Spinal cord (tissue), 10 donors: ENCODE results near the gene OXSR1. TPM values are rescaled to one million over a fixed set of nuclear protein-coding genes. Genes with fewer than 3 reads are reported as not detected.
"Not testable (repeated sequence)": the region's sequence is repeated elsewhere in the genome, so short reads cannot be mapped to it uniquely, and the experiment has no call there.

Experiments
- DNase-seq, 6 donors: peaks; one replicate each; pipeline versions ENCODE4 v3.0.0 to v3.0.0-alpha.2; 2013 to 2015; ENCODE audit warnings: low spot score in 6 of 6, low read depth in 4 of 6
- H3K27ac ChIP-seq: one replicate; pipeline ENCODE4 v1.5.1; 2013; ENCODE audit warnings: low read depth, low read length, control low read depth
- H3K27me3 ChIP-seq: one replicate; pipeline ENCODE4 v1.6.1; 2013; ENCODE audit warnings: low read length; ENCODE audit not compliant: control insufficient read depth, insufficient read depth
- H3K36me3 ChIP-seq: one replicate; pipeline ENCODE4 v1.6.1; 2013; ENCODE audit warnings: low read length; ENCODE audit not compliant: control insufficient read depth, insufficient read depth
- H3K4me1 ChIP-seq: one replicate; pipeline ENCODE4 v1.6.1; 2013; ENCODE audit warnings: low read length; ENCODE audit not compliant: control insufficient read depth, insufficient read depth
- H3K4me3 ChIP-seq: one replicate; pipeline ENCODE4 v1.5.1; 2013; ENCODE audit warnings: low read depth, low read length, control low read depth
- H3K9me3 ChIP-seq: one replicate; pipeline ENCODE4 v1.6.1; 2013; ENCODE audit warnings: low read length; ENCODE audit not compliant: control insufficient read depth, insufficient read depth
- WGBS: methylation state at CpG from one replicate; pipeline ENCODE4 v1.1.5; 2013; ENCODE audit warnings: missing lambda C conversion rate; ENCODE audit not compliant: insufficient coverage; 5-methylcytosine and 5-hydroxymethylcytosine counted together
- polyA plus RNA-seq, 2 donors: library from polyadenylated mRNA; unstranded; fragments of 120-200 nt; gene quantifications; one replicate each; pipeline ENCODE4 v1.2.1, GENCODE V29; 2013; ENCODE audit not compliant: insufficient read length in 2 of 2
- small RNA-seq: library from RNA; depleted of rRNA; stranded (forward); fragments of <200 nt; gene quantifications from one replicate; pipeline ENCODE3, GENCODE V24; 2014; ENCODE audit warnings: low replicate concordance
- total RNA-seq, 2 donors: library from RNA; depleted of rRNA in 1 of 2; stranded (reverse); fragments of 120-200 nt in 1 of 2; fragments of >200 nt in 1 of 2; gene quantifications; one replicate each; pipeline versions ENCODE4 v1.2.3 to v1.2.4, GENCODE V29; 2013 to 2014
- donor health status: healthy.

The OXSR1 gene
- total and polyA plus RNA-seq, 4 donors = 32.3 to 36.1 (median 33.4) TPM

- no peak overlapping the region for H3K27ac ChIP-seq
- DNase-seq = no peak
- WGBS = no CpG with 5 or more reads among the region's 6 CpGs
These were observed 119.4 kb downstream of the OXSR1 start for GRCh38 chr3:38284756-38285150.

DNA sequence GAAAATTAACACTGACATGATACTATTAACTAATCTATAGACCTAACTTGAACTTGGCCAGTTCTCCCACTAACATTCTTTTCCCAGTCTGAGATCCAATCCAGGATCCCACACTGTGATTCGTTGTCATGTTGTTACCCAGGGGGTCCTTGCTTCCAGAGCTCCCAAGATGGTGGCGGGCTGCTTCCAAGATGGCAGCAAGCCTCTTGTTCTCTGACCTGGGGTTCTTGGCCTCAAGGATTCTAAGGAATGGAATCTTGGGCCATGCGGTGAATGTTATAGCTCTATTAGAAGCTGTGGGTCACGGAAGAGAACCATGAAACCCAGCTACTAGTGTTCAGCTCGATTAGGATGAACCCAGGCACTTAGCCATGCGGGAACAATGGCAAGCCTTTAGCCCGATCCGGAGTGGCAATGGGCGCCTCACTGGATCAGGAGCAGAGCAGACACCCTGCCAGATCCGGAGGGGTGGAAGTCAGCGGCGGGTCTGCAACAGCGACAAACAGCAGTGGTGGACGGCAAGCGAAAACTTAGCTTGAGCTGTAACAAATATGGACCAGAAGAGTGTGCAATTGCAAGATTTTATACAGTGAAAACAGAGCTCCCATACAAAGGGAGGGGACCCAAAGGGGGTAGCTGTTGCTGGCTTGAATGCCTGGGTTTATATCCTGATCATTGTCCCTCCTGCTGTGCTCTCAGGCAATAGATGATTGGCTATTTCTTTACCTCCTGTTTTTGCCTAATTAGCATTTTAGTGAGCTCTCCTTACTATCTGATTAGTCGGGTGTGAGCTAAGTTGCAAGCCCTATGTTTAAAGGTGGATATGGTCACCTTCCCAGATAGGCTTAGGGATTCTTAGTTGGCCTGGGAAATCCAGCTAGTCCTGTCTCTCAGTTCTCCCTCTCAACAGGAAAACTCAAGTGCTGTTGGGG, 124.2 kb downstream of the OXSR1 start:
- 94% methylated on average over 12 of the region's 16 CpGs for WGBS
- DNase-seq, H3K9me3 ChIP-seq, H3K4me3 ChIP-seq, H3K27me3 ChIP-seq, H3K4me1 ChIP-seq, H3K27ac ChIP-seq, H3K36me3 ChIP-seq: not testable (repeated sequence)

More at GRCh38 chr3:38284756-38285150, 119.4 kb downstream of the OXSR1 start:
- H3K9me3 ChIP-seq = no peaks in the 10 kb centered on the region
- no peaks in the 10 kb centered on the region for H3K4me1 ChIP-seq
- no peaks in the 10 kb centered on the region for H3K36me3 ChIP-seq
- no peak overlapping the region for H3K4me3 ChIP-seq
- no peaks in the 10 kb centered on the region for H3K27me3 ChIP-seq

DNA sequence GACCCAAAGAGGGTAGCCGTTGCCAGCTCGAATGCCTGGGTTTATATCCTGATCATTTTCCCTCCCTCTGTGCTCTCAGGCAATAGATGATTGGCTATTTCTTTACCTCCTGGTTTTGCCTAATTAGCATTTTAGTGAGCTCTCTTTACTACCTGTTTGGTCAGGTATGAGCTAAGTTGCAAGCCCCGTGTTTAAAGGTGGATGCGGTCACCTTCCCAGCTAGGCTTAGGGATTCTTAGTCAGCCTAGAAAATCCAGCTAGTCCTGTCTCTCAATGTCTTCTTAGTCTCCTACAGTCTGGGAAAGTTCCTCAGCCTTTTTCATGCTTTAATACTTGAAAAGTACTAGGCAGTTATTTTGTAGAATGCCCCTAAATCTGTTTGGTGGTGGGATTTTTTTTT, 131.7 kb downstream of the OXSR1 start:
- DNase-seq, H3K27ac ChIP-seq, H3K9me3 ChIP-seq, H3K27me3 ChIP-seq, H3K4me1 ChIP-seq, H3K36me3 ChIP-seq, H3K4me3 ChIP-seq: not testable (repeated sequence)
- no CpG with 5 or more reads among the region's 4 CpGs for WGBS

- Histone ChIP-seq H3K4me1 (no peaks in the 10 kb centered on the region), H3K36me3 (no peaks in the 10 kb centered on the region), H3K27me3 (no peaks in the 10 kb centered on the region), H3K27ac (no peak overlapping the region), H3K9me3 (no peaks in the 10 kb centered on the region), H3K4me3 (no peak overlapping the region)
- DNase-seq = no peak
These were observed 132.2 kb downstream of the OXSR1 start for GRCh38 chr3:38297537-38297936.

- no peak overlapping the region for H3K4me3 ChIP-seq
- H3K27me3 ChIP-seq = no peaks in the 10 kb centered on the region
- 100% methylated on average over 2 of the region's 5 CpGs for WGBS
- no peak overlapping the region for H3K27ac ChIP-seq
- H3K9me3 ChIP-seq = no peaks in the 10 kb centered on the region
- H3K4me1 ChIP-seq = no peaks in the 10 kb centered on the region
- no peaks in the 10 kb centered on the region for H3K36me3 ChIP-seq
- peak in 2 of 6 donors; percentile 13 to 14 for DNase-seq
These were observed 132.8 kb downstream of the OXSR1 start for GRCh38 chr3:38297947-38298711.

Small RNA genes within 50 kb of the gene (small RNA-seq; reads per million reads assigned to genes)
- gene RF00019 (not detected), gene RNU6-235P (not detected)

Other genes starting within 250 kb of the OXSR1 start
- gene VILL, start 174.8 kb upstream of the OXSR1 start, total RNA-seq = 10 to 100 TPM in 1 of 2 donors, 1 to 10 TPM in 1; 7.2 to 12.3 TPM
- 10 to 100 TPM in 1 of 2 donors, 1 to 10 TPM in 1; 9.9 to 12.1 TPM for gene VILL, start 174.8 kb upstream of the OXSR1 start, polyA plus RNA-seq
- 10 to 100 TPM; 12.5 to 30.1 TPM for gene PLCD1, start 135.9 kb upstream of the OXSR1 start, total RNA-seq
- gene PLCD1, start 135.9 kb upstream of the OXSR1 start, polyA plus RNA-seq = 10 to 100 TPM; 25.0 to 27.9 TPM
- 1 to 10 TPM; 1.2 to 7.5 TPM for gene DLEC1, start 126.3 kb upstream of the OXSR1 start, total RNA-seq
- gene DLEC1, start 126.3 kb upstream of the OXSR1 start, polyA plus RNA-seq = 1 to 10 TPM; 6.5 to 8.4 TPM
- 10 to 100 TPM; 30.2 to 36.6 TPM for gene ACAA1, start 28.4 kb upstream of the OXSR1 start, total RNA-seq
- gene ACAA1, start 28.4 kb upstream of the OXSR1 start, polyA plus RNA-seq = 100 to 1,000 TPM in 1 of 2 donors, 10 to 100 TPM in 1; 99.3 to 100 TPM
- gene MYD88, start 26.9 kb upstream of the OXSR1 start, total RNA-seq = 1 to 10 TPM; 5.1 to 9.3 TPM
- 10 to 100 TPM; 21.5 to 22.2 TPM for gene MYD88, start 26.9 kb upstream of the OXSR1 start, polyA plus RNA-seq
- under 1 TPM; 0.40 to 0.50 TPM for gene SLC22A13, start 100.3 kb downstream of the OXSR1 start, total RNA-seq
- under 1 TPM; 0.10 to 0.42 TPM for gene SLC22A13, start 100.3 kb downstream of the OXSR1 start, polyA plus RNA-seq
- gene SLC22A14, start 116.8 kb downstream of the OXSR1 start, total RNA-seq = under 1 TPM; 0.10 to 0.28 TPM
- gene SLC22A14, start 116.8 kb downstream of the OXSR1 start, polyA plus RNA-seq = under 1 TPM; 0.33 to 0.75 TPM
- gene XYLB, start 181.2 kb downstream of the OXSR1 start, total RNA-seq = 1 to 10 TPM; 6.9 to 7.5 TPM
- 1 to 10 TPM; 4.0 to 5.8 TPM for gene XYLB, start 181.2 kb downstream of the OXSR1 start, polyA plus RNA-seq